Measurements from ENCODE around the gene ACCS.
A peak's percentile ranks its signal among the peaks of the same experiment; 100 is the strongest.

Gene ACCS

DNA sequence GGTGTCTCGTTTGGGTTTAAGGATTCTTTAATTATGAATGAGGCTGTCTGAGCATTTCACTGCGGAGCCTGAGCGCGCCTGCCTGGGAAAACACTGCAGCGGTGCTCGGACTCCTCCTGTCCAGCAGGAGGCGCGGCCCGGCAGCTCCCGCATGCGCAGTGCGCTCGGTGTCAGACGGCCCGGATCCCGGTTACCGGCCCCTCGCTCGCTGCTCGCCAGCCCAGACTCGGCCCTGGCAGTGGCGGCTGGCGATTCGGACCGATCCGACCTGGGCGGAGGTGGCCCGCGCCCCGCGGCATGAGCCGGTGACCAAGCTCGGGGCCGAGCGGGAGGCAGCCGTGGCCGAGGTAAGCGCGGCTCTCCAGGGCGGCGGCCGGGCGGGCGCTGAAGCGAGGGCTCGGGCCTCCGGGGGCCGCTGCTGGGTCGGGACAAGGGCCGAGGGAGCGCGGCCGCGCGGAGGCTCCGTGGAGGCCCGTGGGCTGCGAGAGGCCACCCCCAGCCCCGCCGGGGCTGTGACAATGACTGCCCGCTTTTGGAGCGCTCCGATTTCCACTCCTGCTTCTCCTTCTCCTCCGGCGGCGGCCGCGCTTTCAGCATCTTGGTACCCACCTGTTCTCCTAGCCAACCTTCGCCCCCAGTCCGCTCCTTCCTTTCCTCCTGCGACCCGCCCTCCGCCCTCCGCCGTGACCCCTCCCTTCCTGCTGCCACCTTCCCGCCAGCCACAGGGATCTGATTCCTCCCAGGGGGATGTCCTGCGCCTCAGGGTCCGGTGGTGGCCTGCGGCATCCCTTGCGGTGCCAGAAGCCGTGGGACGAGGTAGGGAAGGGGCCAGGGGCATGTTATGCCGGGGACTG is 29.7 kb downstream of the ACCS start, which contains the start of gene EXT2 (continued):
- TF ChIP-seq ZNF221 (tag by site-specific recombination; IDR thresholded peaks at IDR 0.05; ENCODE audit: borderline replicate concordance) = no peak
- peak; percentile 50; the same call in 1 of the 2 replicates for TF ChIP-seq SCRT2 (tag by site-specific recombination; IDR thresholded peaks at IDR 0.05)
- no peak for TF ChIP-seq KLF16 (tag by site-specific recombination; IDR thresholded peaks at IDR 0.05)
- TF ChIP-seq ZNF830 (tag by site-specific recombination; IDR thresholded peaks at IDR 0.05; ENCODE audit: low read depth) = no peak
- no peak for TF ChIP-seq YY1 (tag by site-specific recombination; IDR thresholded peaks at IDR 0.05)
- TF ChIP-seq KLF1 (tag by site-specific recombination; IDR thresholded peaks at IDR 0.05) = no peak; the same call in 1 of the 2 replicates
- no peak for TF ChIP-seq ZNF596 (tag by site-specific recombination; IDR thresholded peaks at IDR 0.05)
- TF ChIP-seq, protein P1, sequence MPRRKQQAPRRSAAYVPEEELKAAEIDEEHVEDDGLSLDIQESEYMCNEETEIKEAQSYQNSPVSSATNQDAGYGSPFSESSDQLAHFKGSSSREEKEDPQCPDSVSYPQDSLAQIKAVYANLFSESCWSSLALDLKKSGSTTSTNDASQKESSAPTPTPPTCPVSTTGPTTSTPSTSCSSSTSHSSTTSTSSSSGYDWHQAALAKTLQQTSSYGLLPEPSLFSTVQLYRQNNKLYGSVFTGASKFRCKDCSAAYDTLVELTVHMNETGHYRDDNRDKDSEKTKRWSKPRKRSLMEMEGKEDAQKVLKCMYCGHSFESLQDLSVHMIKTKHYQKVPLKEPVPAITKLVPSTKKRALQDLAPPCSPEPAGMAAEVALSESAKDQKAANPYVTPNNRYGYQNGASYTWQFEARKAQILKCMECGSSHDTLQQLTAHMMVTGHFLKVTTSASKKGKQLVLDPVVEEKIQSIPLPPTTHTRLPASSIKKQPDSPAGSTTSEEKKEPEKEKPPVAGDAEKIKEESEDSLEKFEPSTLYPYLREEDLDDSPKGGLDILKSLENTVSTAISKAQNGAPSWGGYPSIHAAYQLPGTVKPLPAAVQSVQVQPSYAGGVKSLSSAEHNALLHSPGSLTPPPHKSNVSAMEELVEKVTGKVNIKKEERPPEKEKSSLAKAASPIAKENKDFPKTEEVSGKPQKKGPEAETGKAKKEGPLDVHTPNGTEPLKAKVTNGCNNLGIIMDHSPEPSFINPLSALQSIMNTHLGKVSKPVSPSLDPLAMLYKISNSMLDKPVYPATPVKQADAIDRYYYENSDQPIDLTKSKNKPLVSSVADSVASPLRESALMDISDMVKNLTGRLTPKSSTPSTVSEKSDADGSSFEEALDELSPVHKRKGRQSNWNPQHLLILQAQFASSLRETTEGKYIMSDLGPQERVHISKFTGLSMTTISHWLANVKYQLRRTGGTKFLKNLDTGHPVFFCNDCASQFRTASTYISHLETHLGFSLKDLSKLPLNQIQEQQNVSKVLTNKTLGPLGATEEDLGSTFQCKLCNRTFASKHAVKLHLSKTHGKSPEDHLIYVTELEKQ (tag by site-specific recombination; IDR thresholded peaks at IDR 0.05; ENCODE audit: borderline replicate concordance) = no peak
- no peak for TF ChIP-seq ZNF174 (tag by site-specific recombination; IDR thresholded peaks at IDR 0.05)
- 0 out of 2 replicates have a peak, but pooled peaks have one; percentile 36 for TF ChIP-seq ZNF777 (tag by site-specific recombination; IDR thresholded peaks at IDR 0.05; ENCODE audit: borderline replicate concordance)
- TF ChIP-seq, protein P2, sequence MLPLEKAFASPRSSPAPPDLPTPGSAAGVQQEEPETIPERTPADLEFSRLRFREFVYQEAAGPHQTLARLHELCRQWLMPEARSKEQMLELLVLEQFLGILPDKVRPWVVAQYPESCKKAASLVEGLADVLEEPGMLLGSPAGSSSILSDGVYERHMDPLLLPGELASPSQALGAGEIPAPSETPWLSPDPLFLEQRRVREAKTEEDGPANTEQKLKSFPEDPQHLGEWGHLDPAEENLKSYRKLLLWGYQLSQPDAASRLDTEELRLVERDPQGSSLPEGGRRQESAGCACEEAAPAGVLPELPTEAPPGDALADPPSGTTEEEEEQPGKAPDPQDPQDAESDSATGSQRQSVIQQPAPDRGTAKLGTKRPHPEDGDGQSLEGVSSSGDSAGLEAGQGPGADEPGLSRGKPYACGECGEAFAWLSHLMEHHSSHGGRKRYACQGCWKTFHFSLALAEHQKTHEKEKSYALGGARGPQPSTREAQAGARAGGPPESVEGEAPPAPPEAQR (tag by site-specific recombination; IDR thresholded peaks at IDR 0.05) = no peak
- 0 out of 2 replicates have a peak, but pooled peaks have one; percentile 32 for TF ChIP-seq ZNF76 (tag by site-specific recombination; IDR thresholded peaks at IDR 0.05; ENCODE audit: borderline replicate concordance, low read depth)
- TF ChIP-seq ZNF558 (tag by site-specific recombination; IDR thresholded peaks at IDR 0.05) = no peak
- TF ChIP-seq ZNF501 (tag by site-specific recombination; IDR thresholded peaks at IDR 0.05) = no peak
- no peak for TF ChIP-seq PRDM10 (tag by site-specific recombination; IDR thresholded peaks at IDR 0.05)
- TF ChIP-seq ZNF341 (tag by site-specific recombination; IDR thresholded peaks at IDR 0.05; ENCODE audit: low read depth) = 0 out of 2 replicates have a peak, but pooled peaks have one; percentile 29
- no peak for TF ChIP-seq ZNF155 (tag by site-specific recombination; IDR thresholded peaks at IDR 0.05)
- TF ChIP-seq ZNF423 (tag by site-specific recombination; IDR thresholded peaks at IDR 0.05) = no peak; the same call in 1 of the 2 replicates
- TF ChIP-seq GLIS1 (tag by site-specific recombination; IDR thresholded peaks at IDR 0.05) = peak; percentile 22; the same call in 1 of the 2 replicates
- 0 out of 2 replicates have a peak, but pooled peaks have one; percentile 71 for TF ChIP-seq ZBTB48 (tag by site-specific recombination; IDR thresholded peaks at IDR 0.05)
- TF ChIP-seq ZNF449 (tag by site-specific recombination; IDR thresholded peaks at IDR 0.05) = no peak
- no peak for TF ChIP-seq ZNF692 (tag by site-specific recombination; IDR thresholded peaks at IDR 0.05)
- TF ChIP-seq ZNF266 (tag by site-specific recombination; IDR thresholded peaks at IDR 0.05; ENCODE audit: low read depth) = no peak
- TF ChIP-seq, protein P3, sequence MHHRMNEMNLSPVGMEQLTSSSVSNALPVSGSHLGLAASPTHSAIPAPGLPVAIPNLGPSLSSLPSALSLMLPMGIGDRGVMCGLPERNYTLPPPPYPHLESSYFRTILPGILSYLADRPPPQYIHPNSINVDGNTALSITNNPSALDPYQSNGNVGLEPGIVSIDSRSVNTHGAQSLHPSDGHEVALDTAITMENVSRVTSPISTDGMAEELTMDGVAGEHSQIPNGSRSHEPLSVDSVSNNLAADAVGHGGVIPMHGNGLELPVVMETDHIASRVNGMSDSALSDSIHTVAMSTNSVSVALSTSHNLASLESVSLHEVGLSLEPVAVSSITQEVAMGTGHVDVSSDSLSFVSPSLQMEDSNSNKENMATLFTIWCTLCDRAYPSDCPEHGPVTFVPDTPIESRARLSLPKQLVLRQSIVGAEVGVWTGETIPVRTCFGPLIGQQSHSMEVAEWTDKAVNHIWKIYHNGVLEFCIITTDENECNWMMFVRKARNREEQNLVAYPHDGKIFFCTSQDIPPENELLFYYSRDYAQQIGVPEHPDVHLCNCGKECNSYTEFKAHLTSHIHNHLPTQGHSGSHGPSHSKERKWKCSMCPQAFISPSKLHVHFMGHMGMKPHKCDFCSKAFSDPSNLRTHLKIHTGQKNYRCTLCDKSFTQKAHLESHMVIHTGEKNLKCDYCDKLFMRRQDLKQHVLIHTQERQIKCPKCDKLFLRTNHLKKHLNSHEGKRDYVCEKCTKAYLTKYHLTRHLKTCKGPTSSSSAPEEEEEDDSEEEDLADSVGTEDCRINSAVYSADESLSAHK (tag by site-specific recombination; IDR thresholded peaks at IDR 0.05) = no peak

Measured in HEK293 (cell line).